Left lobe of liver (tissue), 2 donors: Measurements from ENCODE around the gene PLD6. TPM values are rescaled to one million over a fixed set of nuclear protein-coding genes. Genes with fewer than 3 reads are reported as not detected.
A peak's percentile ranks its signal among the peaks of the same experiment; 100 is the strongest.

Source experiments
- ATAC-seq: fragments of 200-7000 bp; cut with Tn5 transposase; one replicate; pipeline ENCODE4 v1.9.1; 2020; ENCODE audit warnings: mild to moderate bottlenecking, moderate library complexity
- DNase-seq: peaks from one replicate; pipeline ENCODE4 v3.0.0-alpha.2; 2020; ENCODE audit warnings: low spot score
- total RNA-seq: library from RNA; stranded (reverse); gene quantifications from one replicate; pipeline ENCODE4 v1.2.1, GENCODE V29; 2021
- donor health status: DM: no; HTN: no; CAD: no; lungs with moderate emphysema.
- donor health status: DM: no; HTN: yes; CAD: no.

PLD6 gene
- total RNA-seq, 1 donor from 2014 or later: 4.2 TPM

- ATAC-seq (no peak), DNase-seq (no peak)
Observed at GRCh38 chr17:17179371-17179827, 26.7 kb downstream of the PLD6 start.

- ATAC-seq: no peak
Observed at GRCh38 chr17:17177176-17177575, 29.0 kb downstream of the PLD6 start.

GRCh38 chr17:17176341-17176740 is 29.8 kb downstream of the PLD6 start:
- DNase-seq (no peak), ATAC-seq (no peak)

More at GRCh38 chr17:17177176-17177575, 29.0 kb downstream of the PLD6 start:
- no peak for DNase-seq

GRCh38 chr17:17175917-17176316 is 30.2 kb downstream of the PLD6 start:
- no peak for ATAC-seq

GRCh38 chr17:17175340-17175739 is 30.8 kb downstream of the PLD6 start:
- ATAC-seq (no peak), DNase-seq (no peak)

More at GRCh38 chr17:17175917-17176316, 30.2 kb downstream of the PLD6 start:
- DNase-seq: no peak

- DNase-seq: no peak
Observed at GRCh38 chr17:17173921-17174320, 32.2 kb downstream of the PLD6 start.

GRCh38 chr17:17172990-17173389 is 33.1 kb downstream of the PLD6 start:
- DNase-seq (no peak), ATAC-seq (no peak)

More at GRCh38 chr17:17173921-17174320, 32.2 kb downstream of the PLD6 start:
- ATAC-seq: no peak

- DNase-seq (no peak), ATAC-seq (peak; percentile 48)
Observed at GRCh38 chr17:17172001-17172939, 33.9 kb downstream of the PLD6 start.

GRCh38 chr17:17171186-17171585 is 34.9 kb downstream of the PLD6 start:
- no peak for ATAC-seq
- no peak for DNase-seq

GRCh38 chr17:17170346-17170985 is 35.7 kb downstream of the PLD6 start:
- ATAC-seq (no peak), DNase-seq (no peak)

GRCh38 chr17:17169396-17169795 is 36.7 kb downstream of the PLD6 start:
- DNase-seq (no peak), ATAC-seq (no peak)

GRCh38 chr17:17168401-17168800 is 37.7 kb downstream of the PLD6 start:
- ATAC-seq: no peak

GRCh38 chr17:17167986-17168385 is 38.1 kb downstream of the PLD6 start:
- DNase-seq (no peak), ATAC-seq (no peak)

More at GRCh38 chr17:17168401-17168800, 37.7 kb downstream of the PLD6 start:
- no peak for DNase-seq

- no peak for ATAC-seq
- DNase-seq: no peak
Observed at GRCh38 chr17:17167356-17167755, 38.8 kb downstream of the PLD6 start.

- ATAC-seq (no peak), DNase-seq (no peak)
Observed at GRCh38 chr17:17166446-17166845, 39.7 kb downstream of the PLD6 start.

- ATAC-seq (no peak), DNase-seq (no peak)
Observed at GRCh38 chr17:17165666-17166308, 40.3 kb downstream of the PLD6 start.

- ATAC-seq (no peak), DNase-seq (no peak)
Observed at GRCh38 chr17:17164676-17165075, 41.5 kb downstream of the PLD6 start.

GRCh38 chr17:17164156-17164555 is 42.0 kb downstream of the PLD6 start:
- DNase-seq (no peak), ATAC-seq (no peak)

GRCh38 chr17:17161759-17162158 is 44.4 kb downstream of the PLD6 start:
- DNase-seq: no peak
- no peak for ATAC-seq

- ATAC-seq: no peak
- DNase-seq: no peak
Observed at GRCh38 chr17:17161121-17161520, 45.0 kb downstream of the PLD6 start.

- ATAC-seq (no peak), DNase-seq (no peak)
Observed at GRCh38 chr17:17159571-17159970, 46.6 kb downstream of the PLD6 start.
